GM23338 (cell line): ENCODE measurements around the gene ZEB2. TPM values are rescaled to one million over a fixed set of nuclear protein-coding genes. Genes with fewer than 3 reads are reported as not detected.

Experiments
- ATAC-seq: fragments of 200-7000 bp; cut with Tn5 transposase; 3 replicates; pipeline ENCODE4 v1.9.1; 2020
- DNase-seq: peaks from one replicate; pipeline ENCODE4 v3.0.0-alpha.2; 2015; ENCODE audit warnings: low spot score
- H2AFZ ChIP-seq: fragments of 200-600 bp; sonication (generic); 2 replicates; pipeline ENCODE4 v1.8.0; 2016; ENCODE audit warnings: antibody characterized with exemption, mild to moderate bottlenecking, moderate library complexity
- H3F3A ChIP-seq: fragments of 200-600 bp; sonication (generic); replicated peaks from 2 replicates; pipeline ENCODE4 v1.8.0; 2017; ENCODE audit warnings: antibody characterized with exemption, mixed run types, low read depth
- H3K27ac ChIP-seq: fragments of 200-600 bp; sonication (generic); 2 replicates; pipeline ENCODE4 v1.6.1; 2016; ENCODE audit warnings: low read depth
- H3K27me3 ChIP-seq: fragments of 200-600 bp; sonication (generic); 2 replicates; pipeline ENCODE4 v1.8.0; 2016; ENCODE audit warnings: mild to moderate bottlenecking, mixed run types, moderate library complexity; ENCODE audit not compliant: insufficient read depth
- H3K36me3 ChIP-seq: fragments of 200-600 bp; sonication (generic); 2 replicates; pipeline ENCODE4 v1.8.0; 2016; ENCODE audit warnings: mild to moderate bottlenecking; ENCODE audit not compliant: insufficient read depth
- H3K4me1 ChIP-seq: fragments of 200-600 bp; sonication (generic); 2 replicates; pipeline ENCODE4 v1.8.0; 2016; ENCODE audit warnings: mild to moderate bottlenecking, moderate library complexity; ENCODE audit not compliant: insufficient read depth
- H3K4me2 ChIP-seq: fragments of 200-600 bp; sonication (generic); 2 replicates; pipeline ENCODE4 v1.7.1; 2017; ENCODE audit warnings: mixed run types
- H3K4me3 ChIP-seq: fragments of 200-600 bp; sonication (generic); 2 replicates; pipeline ENCODE4 v1.6.1; 2016; ENCODE audit warnings: mixed run types
- H3K79me2 ChIP-seq: fragments of 200-600 bp; sonication (generic); replicated peaks from 2 replicates; pipeline ENCODE4 v1.8.0; 2017; ENCODE audit warnings: mild to moderate bottlenecking; ENCODE audit not compliant: insufficient read depth
- H3K9me2 ChIP-seq: fragments of 200-600 bp; sonication (generic); 2 replicates; pipeline ENCODE4 v1.8.0; 2017; ENCODE audit not compliant: insufficient read depth
- H4K20me1 ChIP-seq: fragments of 200-600 bp; sonication (generic); replicated peaks from 2 replicates; pipeline ENCODE4 v1.8.0; 2017; ENCODE audit warnings: mild to moderate bottlenecking; ENCODE audit not compliant: insufficient read depth
- H3K27ac Mint-ChIP-seq: 2 replicates; pipeline ENCODE4 v1.8.0; 2020; ENCODE audit warnings: inconsistent platforms, mild to moderate bottlenecking, moderate library complexity, mixed read lengths
- H3K27me3 Mint-ChIP-seq: 3 replicates; pipeline ENCODE4 v1.8.0; 2022; ENCODE audit warnings: low read depth, mild to moderate bottlenecking, moderate library complexity, mixed read lengths, inconsistent platforms; ENCODE audit not compliant: insufficient read depth, poor library complexity
- H3K36me3 Mint-ChIP-seq: 3 replicates; pipeline ENCODE4 v1.8.0; 2021; ENCODE audit warnings: low read depth, mild to moderate bottlenecking, inconsistent platforms, moderate library complexity, mixed read lengths
- H3K4me1 Mint-ChIP-seq: 3 replicates; pipeline ENCODE4 v1.8.0; 2020; ENCODE audit warnings: mild to moderate bottlenecking, inconsistent platforms, mixed read lengths
- H3K4me3 Mint-ChIP-seq: 3 replicates; pipeline ENCODE4 v1.8.0; 2021; ENCODE audit warnings: moderate library complexity, mild to moderate bottlenecking, inconsistent platforms, mixed read lengths
- H3K9me3 Mint-ChIP-seq: 3 replicates; pipeline ENCODE4 v1.8.0; 2020; ENCODE audit warnings: moderate library complexity, mild to moderate bottlenecking, inconsistent platforms, mixed read lengths
- CREB1 ChIP-seq: fragments of 250-450 bp; sonication (Bioruptor Pico); IDR thresholded peaks from 2 replicates; pipeline ENCODE4 v1.5.0; 2020; ENCODE audit warnings: low read depth, mild to moderate bottlenecking, moderate library complexity
- CTCF ChIP-seq, 2 experiments: fragments of 200-600 bp in 1 of 2; sonication (generic) in 1 of 2; conservative IDR thresholded peaks; 2 replicates each; pipeline versions ENCODE4 v1.5.1 to v1.6.1; 2016 to 2017; ENCODE audit warnings: antibody characterized with exemption in 2 of 2, low read depth in 2 of 2, mild to moderate bottlenecking in 2 of 2, moderate library complexity in 1 of 2
- ETS1 ChIP-seq: IDR thresholded peaks from 2 replicates; pipeline ENCODE4 v1.6.1; 2016; ENCODE audit warnings: antibody characterized with exemption
- EZH2 ChIP-seq: fragments of 200-600 bp; sonication (generic); IDR thresholded peaks from one replicate; pipeline ENCODE4 v1.8.0; 2017; ENCODE audit warnings: antibody characterized with exemption, mild to moderate bottlenecking, low read depth; ENCODE audit not compliant: unreplicated experiment
- EZH2phosphoT487 ChIP-seq: fragments of 200-600 bp; sonication (generic); IDR thresholded peaks from one replicate; pipeline ENCODE4 v1.8.1; 2018; ENCODE audit warnings: antibody characterized with exemption; ENCODE audit not compliant: unreplicated experiment
- JUNB ChIP-seq: IDR thresholded peaks from one replicate; pipeline ENCODE4 v1.6.1; 2016; ENCODE audit warnings: antibody characterized with exemption; ENCODE audit not compliant: unreplicated experiment
- NANOG ChIP-seq: IDR thresholded peaks from 2 replicates; pipeline ENCODE4 v1.6.1; 2016; ENCODE audit warnings: antibody characterized with exemption, borderline replicate concordance
- POLR2AphosphoS5 ChIP-seq: IDR thresholded peaks from 2 replicates; pipeline ENCODE4 v1.6.1; 2016; ENCODE audit warnings: antibody characterized with exemption, low read depth
- REST ChIP-seq: IDR thresholded peaks from one replicate; pipeline ENCODE4 v1.6.1; 2018; ENCODE audit warnings: antibody characterized with exemption; ENCODE audit not compliant: unreplicated experiment
- STAT1 ChIP-seq: IDR thresholded peaks from one replicate; pipeline ENCODE4 v1.6.1; 2016; ENCODE audit warnings: antibody characterized with exemption; ENCODE audit not compliant: unreplicated experiment
- ZNF114 ChIP-seq: fragments of 250-450 bp; sonication (Bioruptor Pico); IDR thresholded peaks from 2 replicates; pipeline ENCODE4 v1.5.0; 2020; ENCODE audit warnings: mild to moderate bottlenecking, moderate library complexity
- ZNF331 ChIP-seq: fragments of 250-450 bp; sonication (Bioruptor Pico); IDR thresholded peaks from 2 replicates; pipeline ENCODE4 v1.5.0; 2020; ENCODE audit warnings: low read depth, mild to moderate bottlenecking, moderate library complexity
- ZNF462 ChIP-seq: fragments of 250-450 bp; sonication (Bioruptor Pico); IDR thresholded peaks from 2 replicates; pipeline ENCODE4 v1.5.0; 2020; ENCODE audit warnings: mild to moderate bottlenecking, moderate library complexity
- polyA plus RNA-seq: library from polyadenylated mRNA; unstranded; fragments of >200 nt; fragmentation: Nextera tagmentation; extraction: Ambion mirVana; gene quantifications from 2 replicates; pipeline ENCODE4 v1.2.1, GENCODE V29; 2016
- total RNA-seq: library from RNA; depleted of rRNA; stranded (reverse); fragments of >200 nt; shearing (Covaris generic); gene quantifications from 2 replicates; pipeline ENCODE4 v1.2.3, GENCODE V29; 2014

The ZEB2 gene
- total and polyA plus RNA-seq, 2 experiments from 2014 or later: 0.45 TPM; not detected in 1

GRCh38 chr2:144559242-144559641, 39.3 kb upstream of the ZEB2 start:
- Mint-ChIP-seq H3K4me3 (no peak overlapping the region), H3K4me1 (peaks cover 7% of the 10 kb centered on the region; the same call in 2 of the 3 replicates), H3K36me3 (no peaks in the 10 kb centered on the region), H3K9me3 (no peaks in the 10 kb centered on the region), H3K27me3 (no peaks in the 10 kb centered on the region), H3K27ac (no peak overlapping the region)
- H3K4me1 ChIP-seq: peaks cover 11% of the 10 kb centered on the region
- H3K79me2 ChIP-seq: no peaks in the 10 kb centered on the region
- H3F3A ChIP-seq: no peaks in the 10 kb centered on the region
- no peaks in the 10 kb centered on the region for H3K27me3 ChIP-seq
- no peak for DNase-seq
- no peak overlapping the region for H2AFZ ChIP-seq
- no peak overlapping the region for H3K27ac ChIP-seq
- ATAC-seq: no peak
- 0 out of 2 replicates have a peak, but pooled peaks cover 4% of the 10 kb centered on the region for H3K9me2 ChIP-seq
- no peak overlapping the region for H3K4me2 ChIP-seq
- H3K36me3 ChIP-seq: no peaks in the 10 kb centered on the region
- H3K4me3 ChIP-seq: no peak overlapping the region
- H4K20me1 ChIP-seq: no peaks in the 10 kb centered on the region
- no peak for TF ChIP-seq EZH2phosphoT487
- TF ChIP-seq ZNF462: no peak
- TF ChIP-seq EZH2: no peak
- no peak for TF ChIP-seq JUNB
- TF ChIP-seq STAT1: no peak
- no peak for TF ChIP-seq REST
- TF ChIP-seq ZNF114 (CRISPR knock-in tag): no peak
- no peak for TF ChIP-seq ETS1
- no peak for TF ChIP-seq CREB1 (CRISPR knock-in tag)
- no peak for TF ChIP-seq CTCF (conservative IDR thresholded peaks at IDR 0.05; ENCODE audit: low read depth in 2 of 2)
- TF ChIP-seq POLR2AphosphoS5: no peak
- TF ChIP-seq ZNF331 (CRISPR knock-in tag): no peak
- TF ChIP-seq NANOG: no peak
